ENCODE data around the gene CDH23. TPM values are rescaled to one million over a fixed set of nuclear protein-coding genes. Genes with fewer than 3 reads are reported as not detected.
A peak's percentile ranks its signal among the peaks of the same experiment; 100 is the strongest.

The CDH23 gene
- total RNA-seq, 1 experiment from 2014 or later = 0.07 TPM

GRCh38 chr10:71838264-71839211, 441.8 kb downstream of the CDH23 start:
- Mint-ChIP-seq H3K36me3 (ENCODE audit: insufficient read depth, unreplicated experiment) (peaks cover 16% of the 10 kb centered on the region), H3K27ac (ENCODE audit: unreplicated experiment) (no peak overlapping the region), H3K9me3 (ENCODE audit: low read depth, unreplicated experiment) (no peaks in the 10 kb centered on the region), H3K4me1 (ENCODE audit: low read depth, unreplicated experiment) (peaks cover 50% of the 10 kb centered on the region), H3K4me3 (ENCODE audit: low read depth, unreplicated experiment) (no peak overlapping the region), H3K27me3 (ENCODE audit: unreplicated experiment) (no peaks in the 10 kb centered on the region)
- TF ChIP-seq, protein P1, sequence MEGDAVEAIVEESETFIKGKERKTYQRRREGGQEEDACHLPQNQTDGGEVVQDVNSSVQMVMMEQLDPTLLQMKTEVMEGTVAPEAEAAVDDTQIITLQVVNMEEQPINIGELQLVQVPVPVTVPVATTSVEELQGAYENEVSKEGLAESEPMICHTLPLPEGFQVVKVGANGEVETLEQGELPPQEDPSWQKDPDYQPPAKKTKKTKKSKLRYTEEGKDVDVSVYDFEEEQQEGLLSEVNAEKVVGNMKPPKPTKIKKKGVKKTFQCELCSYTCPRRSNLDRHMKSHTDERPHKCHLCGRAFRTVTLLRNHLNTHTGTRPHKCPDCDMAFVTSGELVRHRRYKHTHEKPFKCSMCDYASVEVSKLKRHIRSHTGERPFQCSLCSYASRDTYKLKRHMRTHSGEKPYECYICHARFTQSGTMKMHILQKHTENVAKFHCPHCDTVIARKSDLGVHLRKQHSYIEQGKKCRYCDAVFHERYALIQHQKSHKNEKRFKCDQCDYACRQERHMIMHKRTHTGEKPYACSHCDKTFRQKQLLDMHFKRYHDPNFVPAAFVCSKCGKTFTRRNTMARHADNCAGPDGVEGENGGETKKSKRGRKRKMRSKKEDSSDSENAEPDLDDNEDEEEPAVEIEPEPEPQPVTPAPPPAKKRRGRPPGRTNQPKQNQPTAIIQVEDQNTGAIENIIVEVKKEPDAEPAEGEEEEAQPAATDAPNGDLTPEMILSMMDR (IDR thresholded peaks at IDR 0.05; ENCODE audit: unreplicated experiment) = no peak
- no TSS peak for BruUV-seq (replicated peaks)
- CTCF ChIA-PET = interaction anchor here (0.5 to 0.7 kb wide), 2 partner anchors 20 to 30 kb away, joined by 3 to 6 read pairs; no protein-coding TSS in a partner anchor
- intact Hi-C loops (cut with micrococcal nuclease; ENCODE audit: unreplicated experiment) = no loop called here
- DNase-seq = no peak

- intact Hi-C loops (cut with micrococcal nuclease; ENCODE audit: unreplicated experiment) = no loop called here
- Mint-ChIP-seq H3K27ac (ENCODE audit: unreplicated experiment) (peak overlapping the region; percentile 17), H3K9me3 (ENCODE audit: low read depth, unreplicated experiment) (no peaks in the 10 kb centered on the region), H3K27me3 (ENCODE audit: unreplicated experiment) (no peaks in the 10 kb centered on the region), H3K36me3 (ENCODE audit: insufficient read depth, unreplicated experiment) (peaks cover 13% of the 10 kb centered on the region), H3K4me1 (ENCODE audit: low read depth, unreplicated experiment) (peaks cover 50% of the 10 kb centered on the region), H3K4me3 (ENCODE audit: low read depth, unreplicated experiment) (no peak overlapping the region)
- peak; percentile 82 for DNase-seq
- TF ChIP-seq, protein P1 (IDR thresholded peaks at IDR 0.05; ENCODE audit: unreplicated experiment) = no peak
- CTCF ChIA-PET = interaction anchor here (0.7 to 1.2 kb wide), 3 partner anchors 58 to 497 kb away, joined by 3 to 6 read pairs (median 3); no protein-coding TSS in a partner anchor
- BruUV-seq (replicated peaks) = no TSS peak
Measured at GRCh38 chr10:71840177-71840957, 443.6 kb downstream of the CDH23 start.

GRCh38 chr10:71840958-71841335, 444.2 kb downstream of the CDH23 start:
- Mint-ChIP-seq H3K9me3 (ENCODE audit: low read depth, unreplicated experiment) (no peaks in the 10 kb centered on the region), H3K27ac (ENCODE audit: unreplicated experiment) (no peak overlapping the region), H3K27me3 (ENCODE audit: unreplicated experiment) (no peaks in the 10 kb centered on the region), H3K4me1 (ENCODE audit: low read depth, unreplicated experiment) (peaks cover 45% of the 10 kb centered on the region), H3K4me3 (ENCODE audit: low read depth, unreplicated experiment) (no peak overlapping the region), H3K36me3 (ENCODE audit: insufficient read depth, unreplicated experiment) (peaks cover 13% of the 10 kb centered on the region)
- no peak for DNase-seq
- no TSS peak for BruUV-seq (replicated peaks)
- TF ChIP-seq, protein P1 (IDR thresholded peaks at IDR 0.05; ENCODE audit: unreplicated experiment) = no peak
- intact Hi-C loops (cut with micrococcal nuclease; ENCODE audit: unreplicated experiment) = no loop called here
- CTCF ChIA-PET = interaction anchor here (1.2 kb wide), 1 partner anchor 208 kb away, joined by 6 read pairs; no protein-coding TSS in a partner anchor

GRCh38 chr10:71842422-71842821, 445.7 kb downstream of the CDH23 start:
- H3K9me3 Mint-ChIP-seq (ENCODE audit: low read depth, unreplicated experiment) = no peaks in the 10 kb centered on the region
- TF ChIP-seq, protein P1 (IDR thresholded peaks at IDR 0.05; ENCODE audit: unreplicated experiment) = no peak
- no peak overlapping the region for H3K4me3 Mint-ChIP-seq (ENCODE audit: low read depth, unreplicated experiment)
- H3K27me3 Mint-ChIP-seq (ENCODE audit: unreplicated experiment) = no peaks in the 10 kb centered on the region
- CTCF ChIA-PET = interaction anchor here (0.8 kb wide), 1 partner anchor 76 kb away, joined by 3 read pairs; no protein-coding TSS in a partner anchor
- H3K4me1 Mint-ChIP-seq (ENCODE audit: low read depth, unreplicated experiment) = peaks cover 37% of the 10 kb centered on the region
- H3K27ac Mint-ChIP-seq (ENCODE audit: unreplicated experiment) = no peak overlapping the region
- no peak for DNase-seq
- H3K36me3 Mint-ChIP-seq (ENCODE audit: insufficient read depth, unreplicated experiment) = peaks cover 12% of the 10 kb centered on the region
- intact Hi-C loops (cut with micrococcal nuclease; ENCODE audit: unreplicated experiment) = no loop called here
- no TSS peak for BruUV-seq (replicated peaks)
